ENCODE results near the gene L3MBTL4.

DNA sequence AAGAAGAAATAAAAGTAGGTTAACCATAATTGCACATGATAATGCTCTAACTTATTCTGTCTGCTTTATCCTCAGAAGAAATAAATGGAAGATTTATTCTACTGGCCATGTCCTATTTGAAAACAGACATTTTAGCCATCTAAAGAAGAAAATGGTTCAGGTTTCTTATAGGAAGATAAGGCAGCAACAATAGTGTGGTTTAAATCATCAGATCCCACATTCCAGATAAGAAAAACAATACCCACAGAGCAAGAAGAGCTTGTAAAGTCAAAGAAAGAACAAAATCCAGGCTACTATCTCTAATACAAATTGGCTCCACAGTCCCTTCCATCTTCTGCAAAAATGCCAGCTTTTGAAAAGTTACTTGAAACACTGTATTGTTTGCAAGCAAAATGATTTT is 49.3 kb downstream of the L3MBTL4 start:
- TF ChIP-seq ZBTB21 (CRISPR knock-in tag; IDR thresholded peaks at IDR 0.05; ENCODE audit: borderline replicate concordance) (no peak), MYBL2 (CRISPR knock-in tag; IDR thresholded peaks at IDR 0.05) (no peak)

All from WTC11 (cell line).